Measurements from ENCODE around the gene FTH1.
"Not testable (repeated sequence)": the region's sequence is repeated elsewhere in the genome, so short reads cannot be mapped to it uniquely, and the experiment has no call there.

The FTH1 gene

DNA sequence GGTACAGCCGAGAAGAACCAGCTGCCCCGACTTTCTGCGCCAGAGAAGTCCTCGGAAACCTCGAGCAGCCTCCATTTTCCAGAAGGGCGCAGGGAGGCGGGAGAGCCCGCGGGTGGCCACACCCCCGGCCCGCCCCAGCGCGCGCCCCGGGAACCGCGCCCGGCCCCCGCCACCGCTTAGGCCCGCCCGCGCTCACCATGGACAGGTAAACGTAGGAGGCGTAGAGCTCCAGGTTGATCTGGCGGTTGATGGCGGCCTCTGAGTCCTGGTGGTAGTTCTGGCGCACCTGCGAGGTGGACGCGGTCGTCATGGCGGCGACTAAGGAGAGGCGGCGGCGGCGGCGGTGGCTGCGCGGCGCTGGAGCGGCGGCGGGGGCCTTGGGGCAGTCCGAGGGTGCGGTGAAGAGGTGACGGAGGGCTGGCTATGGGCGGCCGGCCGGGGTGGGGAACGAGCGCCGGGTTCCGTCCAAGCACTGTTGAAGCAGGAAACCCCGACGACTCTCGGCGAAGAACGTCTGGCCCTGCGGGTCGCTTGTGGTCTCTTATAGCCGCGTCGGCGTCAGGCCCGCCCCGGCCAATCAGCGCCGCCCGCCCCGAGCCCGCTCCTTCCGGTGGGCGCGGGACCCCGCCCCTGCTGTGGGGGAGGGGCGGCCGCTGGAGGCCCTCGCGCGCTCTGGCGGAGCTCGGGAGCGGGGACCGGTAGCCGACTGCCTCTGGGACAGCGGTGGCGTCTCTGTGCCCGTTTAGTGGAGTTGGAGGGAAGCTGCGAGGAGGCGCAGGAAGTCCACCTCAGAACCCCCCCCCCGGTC lies at the start of gene FTH1:
Gene FTH1 (minus strand): TSS at position 519 of the 808 bp plus-strand sequence. CDS start 209 bp downstream, at position 310.
- peak; percentile 91 for DNase-seq

GRCh38 chr11:62015615-62016014 lies 48.2 kb upstream of the FTH1 start:
- DNase-seq: no peak

DNA sequence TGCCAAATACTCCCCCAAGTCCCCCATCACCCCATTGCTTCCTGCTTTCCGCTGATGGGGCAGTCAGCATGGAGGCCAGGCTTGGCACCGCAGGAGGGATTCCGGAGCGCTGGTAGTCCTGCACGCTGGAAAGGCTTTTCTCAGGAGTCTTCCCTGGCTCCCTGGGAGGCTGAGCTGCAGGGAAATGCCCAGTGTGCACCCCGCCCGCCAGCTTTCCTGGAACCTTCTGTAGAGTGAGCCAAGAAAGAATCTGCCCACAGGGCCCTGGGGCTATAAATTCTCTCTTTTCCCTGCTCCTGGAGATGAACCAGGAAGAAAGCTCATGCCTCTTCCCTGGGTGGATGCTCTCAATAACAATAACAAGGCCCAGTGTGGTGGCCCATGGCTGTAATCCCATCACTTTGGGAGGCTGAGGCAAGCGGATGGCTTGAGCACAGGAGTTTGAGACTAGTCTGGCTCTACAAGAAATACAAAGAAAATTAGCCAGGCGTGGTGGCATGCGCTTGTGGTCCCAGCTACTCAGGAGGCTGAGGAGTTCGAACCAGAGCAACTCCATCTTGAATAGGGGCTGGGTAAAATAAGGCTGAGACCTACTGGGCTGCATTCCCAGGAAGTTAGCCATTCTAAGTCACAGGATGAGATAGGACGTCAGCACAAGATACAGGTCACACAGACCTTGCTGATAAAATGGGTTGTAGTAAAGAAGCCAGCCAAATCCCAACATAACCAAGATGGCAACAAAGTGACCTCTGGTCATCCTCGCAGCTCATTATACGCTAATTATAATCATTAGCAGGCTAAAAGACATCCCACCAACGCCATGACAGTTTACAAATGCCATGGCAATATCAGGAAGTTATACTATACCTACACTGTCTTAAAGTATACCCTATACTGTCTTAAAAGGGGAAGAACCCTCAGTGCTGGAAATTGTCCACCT lies 46.4 kb upstream of the FTH1 start:
- DNase-seq: no peak

DNA sequence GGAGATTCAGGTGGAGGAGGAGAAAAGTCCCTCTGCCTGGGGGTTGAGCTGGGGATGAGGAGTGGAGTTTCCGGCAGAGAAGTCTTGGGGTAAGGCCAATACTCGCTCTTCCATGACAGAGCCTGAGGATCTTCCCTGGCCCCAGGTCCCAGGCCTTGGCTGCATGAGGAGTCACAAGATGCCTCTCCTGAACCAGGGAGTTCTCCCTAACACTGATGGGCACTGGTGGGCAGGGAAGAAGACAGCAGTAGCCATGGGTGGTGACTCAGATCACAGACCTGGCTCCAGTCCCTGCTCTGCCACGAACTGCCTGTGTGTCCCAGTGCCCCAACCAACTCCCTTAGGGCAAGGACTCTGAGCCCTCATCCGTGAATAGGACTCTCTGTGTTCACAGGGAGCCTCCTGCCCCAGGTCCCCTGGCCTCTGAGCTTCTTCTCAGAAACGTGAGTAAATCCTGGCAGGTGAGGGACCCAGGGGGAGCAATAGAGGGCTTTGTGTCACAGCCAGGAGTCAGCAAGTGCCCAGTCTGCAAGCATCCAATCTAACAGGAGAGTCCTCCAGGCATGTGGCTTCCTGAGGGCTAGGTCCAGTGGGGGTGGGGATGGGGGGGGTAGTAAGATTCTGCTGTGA lies 45.5 kb upstream of the FTH1 start:
- no peak for DNase-seq

GRCh38 chr11:62012451-62012831 lies 45.0 kb upstream of the FTH1 start:
- no peak for DNase-seq

DNA sequence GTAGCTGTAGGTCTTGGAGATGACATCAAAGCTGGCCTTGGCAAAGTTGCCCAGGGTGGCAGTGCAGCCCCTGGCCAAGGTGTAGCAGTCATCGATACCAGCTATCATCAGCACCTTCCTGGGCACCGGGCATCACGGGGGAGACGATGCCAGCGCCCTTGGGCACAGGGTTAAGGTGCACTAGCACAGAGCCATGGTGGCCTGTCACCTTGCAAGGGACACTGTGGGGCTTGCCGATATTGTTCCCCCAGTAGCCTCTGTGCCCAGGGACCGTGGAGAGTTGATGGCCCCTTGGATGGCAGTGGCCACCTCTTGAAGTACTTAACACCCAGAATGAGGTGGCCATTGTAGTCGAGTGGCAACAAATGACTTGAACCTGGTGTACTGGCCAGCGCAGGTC lies 44.4 kb upstream of the FTH1 start:
- no peak for DNase-seq

GRCh38 chr11:62010935-62011528 lies 43.6 kb upstream of the FTH1 start:
- DNase-seq: no peak

DNA sequence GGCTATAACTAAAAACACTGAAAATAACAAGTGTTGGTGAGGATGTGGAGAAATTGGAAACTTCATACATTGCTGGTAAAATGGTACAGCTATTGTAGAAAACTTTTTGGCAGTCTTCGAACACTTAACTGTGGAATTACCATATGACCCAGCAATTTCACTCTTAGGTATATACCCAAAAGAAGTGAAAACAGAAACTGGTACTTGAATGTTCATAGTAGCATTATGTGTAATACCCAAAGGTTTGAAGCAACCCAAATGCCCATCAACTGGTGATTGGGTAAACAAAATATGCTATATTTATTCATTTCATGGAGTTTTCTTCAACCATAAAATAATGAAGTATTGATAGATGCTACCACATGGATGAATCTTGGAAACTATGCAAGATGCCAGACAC lies 40.8 kb upstream of the FTH1 start:
- DNase-seq: no peak

DNA sequence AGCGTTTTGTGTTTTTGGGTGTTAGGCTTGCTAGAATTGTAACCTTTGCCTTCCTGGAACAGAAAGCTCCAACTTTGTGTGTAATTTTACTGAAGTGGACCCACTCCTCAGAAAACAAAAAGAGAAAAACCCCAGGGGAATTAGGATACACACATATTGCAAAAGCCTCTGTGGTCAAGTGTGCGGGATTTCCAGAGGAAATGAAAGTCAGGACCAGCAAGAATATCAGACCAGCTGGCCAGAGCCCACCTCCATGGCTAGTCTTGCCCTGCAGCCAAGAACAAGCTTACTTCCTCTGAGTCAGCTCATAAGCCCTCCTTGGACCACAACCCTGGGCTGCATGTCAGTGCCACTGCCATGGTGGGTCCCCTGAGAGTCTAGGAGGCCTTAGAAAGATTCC lies 37.0 kb upstream of the FTH1 start:
- no peak for DNase-seq

GRCh38 chr11:62002283-62002682 lies 34.8 kb upstream of the FTH1 start:
- not testable (repeated sequence) for DNase-seq

DNA sequence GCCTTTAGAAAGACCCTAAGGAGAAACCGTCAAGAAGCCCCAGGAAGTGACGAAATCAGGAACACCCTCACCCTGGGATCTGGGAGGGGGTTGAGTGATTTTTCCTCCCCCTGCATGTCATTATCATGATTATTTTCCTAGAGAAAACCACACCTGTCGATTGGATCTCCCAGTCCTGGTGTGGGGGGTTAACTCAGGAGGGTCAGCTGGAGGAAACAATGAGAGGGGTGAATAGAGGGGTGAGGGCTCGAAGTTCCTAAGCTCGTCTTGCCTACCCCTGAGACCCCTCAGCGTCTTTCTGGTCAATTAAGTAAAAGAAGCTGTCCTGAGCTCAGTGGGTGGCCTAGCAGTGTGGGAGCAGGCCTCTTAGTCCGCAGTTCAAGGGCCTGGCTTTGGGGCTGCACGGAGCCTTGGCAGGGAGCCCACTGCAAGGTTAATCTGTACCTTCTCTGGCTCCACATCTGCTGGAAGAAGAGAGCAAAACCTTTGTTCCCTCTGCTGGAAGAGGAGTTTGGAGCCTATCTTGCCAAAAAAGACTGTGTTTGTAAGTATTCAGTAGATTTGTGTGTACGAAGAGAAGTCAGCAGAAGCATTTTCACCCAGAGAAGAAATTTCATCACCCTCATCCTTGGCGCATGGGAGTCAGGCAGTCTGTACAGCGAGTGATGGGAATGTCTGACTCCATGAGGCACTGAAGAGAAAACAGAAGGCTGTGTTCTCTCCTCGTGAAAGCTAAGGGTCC lies 34.2 kb upstream of the FTH1 start:
- DNase-seq: peak; percentile 40

DNA sequence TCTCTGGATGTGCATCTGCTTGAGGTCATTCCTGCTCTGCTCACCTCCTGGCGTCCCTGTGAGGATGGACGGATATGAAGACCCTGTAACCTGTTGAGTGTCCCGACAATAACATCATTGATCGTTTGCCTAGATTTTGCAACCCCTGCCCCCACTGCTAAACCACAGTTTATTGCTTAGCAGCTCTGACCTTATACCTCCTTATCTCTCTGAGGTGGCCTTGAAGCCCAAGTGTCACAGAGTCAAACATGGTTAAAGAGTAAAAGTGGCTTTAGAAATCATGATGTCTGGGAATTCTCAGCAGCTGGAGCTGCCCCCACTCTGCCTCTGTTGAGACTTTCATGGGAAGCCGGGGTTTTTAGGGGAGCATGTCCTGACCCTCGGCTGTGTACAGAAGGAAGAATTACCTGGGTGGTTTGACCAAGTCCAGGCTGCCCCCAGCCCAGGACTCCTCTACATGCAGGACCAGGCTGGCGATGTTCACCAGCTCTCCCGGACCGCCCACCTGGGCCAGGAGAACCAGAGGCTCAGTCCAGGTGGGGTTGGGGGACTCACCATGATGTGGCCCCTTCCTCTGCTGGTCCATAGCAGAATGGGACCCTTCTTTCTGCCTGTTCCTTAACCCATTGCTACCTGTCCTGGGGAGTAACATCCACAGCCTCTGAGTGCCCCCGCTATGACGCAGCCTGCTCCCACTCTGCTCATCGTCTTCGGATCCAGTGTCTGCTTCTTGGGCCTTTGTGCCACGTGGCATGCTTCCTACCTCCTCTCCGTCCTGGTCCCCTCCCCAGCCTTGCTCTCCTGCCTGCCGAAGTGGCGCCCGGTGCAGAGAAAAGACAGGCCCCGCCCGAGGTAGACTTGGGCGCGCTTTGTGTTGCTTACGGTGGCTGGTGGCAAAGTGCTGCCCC lies 33.4 kb upstream of the FTH1 start:
- no peak for DNase-seq

DNA sequence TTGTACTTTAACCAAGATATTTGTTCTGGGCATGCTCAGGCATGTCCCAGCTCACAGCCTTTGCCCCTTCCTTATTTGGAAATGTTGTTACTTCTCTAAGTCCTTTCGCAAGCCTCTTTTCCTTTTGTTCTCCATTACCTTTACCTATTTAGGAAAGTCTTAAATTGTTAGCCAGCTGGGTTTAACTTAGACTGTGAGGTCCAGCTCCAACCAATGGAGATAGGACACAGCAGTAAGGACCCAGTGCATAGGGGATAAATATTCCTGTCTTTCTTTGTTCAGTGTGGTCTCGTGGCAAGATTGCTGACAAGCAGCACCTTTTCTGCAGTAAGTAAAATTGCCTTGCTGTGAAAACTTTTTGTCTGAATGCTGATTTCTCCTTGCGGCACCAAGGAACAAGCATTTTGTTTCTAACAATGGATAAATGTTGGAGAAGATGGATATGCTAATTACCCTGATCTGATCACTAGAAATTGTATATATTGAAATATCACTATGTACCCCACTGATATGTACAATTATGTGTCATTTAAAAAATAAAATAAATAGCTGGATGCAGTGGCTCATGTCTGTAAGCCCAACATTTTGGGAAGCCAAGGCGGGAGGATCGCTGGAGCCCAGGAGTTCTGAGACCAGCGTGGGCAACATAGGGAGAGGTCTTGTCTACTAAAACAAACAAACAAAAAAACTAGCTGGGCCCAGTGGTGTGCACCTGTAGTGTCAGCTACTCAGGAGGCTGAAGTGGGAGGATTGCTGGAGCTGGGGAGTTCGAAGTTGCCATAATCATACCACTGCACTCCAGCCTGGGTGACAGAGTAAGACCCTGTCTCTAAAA lies 31.9 kb upstream of the FTH1 start:
- DNase-seq: no peak

DNA sequence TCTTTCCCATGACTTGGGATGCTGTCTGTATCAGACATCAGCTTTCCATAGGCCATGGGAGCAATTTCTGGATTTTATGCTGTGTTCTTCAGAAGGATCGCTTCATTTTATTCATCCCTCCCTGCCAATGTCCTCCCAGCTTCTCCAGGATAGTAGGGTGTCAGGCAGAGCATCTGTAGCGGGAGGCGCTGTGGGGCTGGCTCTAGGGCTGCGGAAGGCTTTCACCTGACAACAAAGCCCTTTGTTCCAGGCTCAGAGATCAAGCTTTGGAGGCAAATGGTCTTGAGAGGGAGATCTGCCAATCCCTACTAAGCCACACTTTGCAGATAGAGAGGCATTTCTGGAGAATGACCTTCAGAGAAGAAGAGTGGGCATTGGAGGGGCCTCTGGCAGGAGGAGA lies 29.5 kb upstream of the FTH1 start:
- no peak for DNase-seq

GRCh38 chr11:61994981-61995380 lies 27.5 kb upstream of the FTH1 start:
- DNase-seq: no peak

DNA sequence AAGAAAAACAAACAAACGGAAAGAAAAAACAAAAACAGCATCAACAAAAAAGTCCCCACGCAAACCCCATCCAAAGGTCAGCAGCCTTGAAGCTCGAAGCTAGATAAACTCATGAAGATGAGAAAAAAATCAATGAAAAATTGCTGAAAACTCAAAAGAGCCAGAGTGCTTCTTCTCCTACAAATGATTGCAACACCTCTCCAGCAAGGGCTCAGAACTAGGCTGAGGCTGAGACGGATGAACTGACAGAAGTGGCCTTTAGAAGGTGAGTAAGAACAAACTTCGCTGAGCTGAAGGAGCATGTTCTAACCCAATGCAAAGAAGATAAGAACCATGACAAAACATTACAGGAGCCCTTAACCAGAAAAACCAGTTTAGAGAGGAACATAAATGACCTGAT lies 18.4 kb upstream of the FTH1 start:
- DNase-seq: no peak

- no peak for DNase-seq
These were observed 16.0 kb upstream of the FTH1 start for GRCh38 chr11:61983419-61983818.

DNA sequence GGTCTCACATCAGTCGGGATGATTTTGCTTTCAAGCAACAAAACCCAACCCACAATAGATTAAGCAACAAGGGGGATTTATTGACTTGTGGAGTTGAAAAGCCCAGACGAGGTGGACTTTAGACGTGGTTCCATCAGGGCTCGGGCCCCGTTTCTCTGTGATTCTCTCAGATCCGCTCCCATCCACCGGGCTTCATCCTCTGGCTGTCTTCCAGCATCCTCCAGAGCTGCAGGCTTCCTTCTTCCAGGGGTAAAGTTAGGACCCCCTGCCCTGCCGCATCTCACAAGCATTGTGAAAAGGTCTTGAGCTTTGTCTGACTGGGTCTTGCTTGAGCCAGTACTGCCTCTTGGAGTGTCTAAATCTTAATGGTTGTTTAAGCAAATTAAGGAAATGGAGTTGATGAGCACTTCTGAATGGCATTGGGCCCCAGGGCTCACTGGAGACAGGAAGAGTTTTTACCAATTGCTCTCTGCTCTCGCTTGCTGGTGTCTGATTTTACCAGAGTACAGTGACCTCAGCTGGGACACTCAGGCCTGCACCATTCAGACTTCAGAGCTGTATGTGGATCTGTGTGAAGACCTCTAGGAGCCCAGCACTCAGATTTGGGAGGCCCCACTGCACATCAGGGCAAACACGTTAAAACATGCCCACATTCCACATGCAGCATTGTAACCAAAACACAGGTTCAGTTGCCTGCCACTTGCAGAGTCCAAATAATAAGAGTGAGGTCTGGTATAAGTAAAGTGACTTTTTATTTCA lies 13.5 kb upstream of the FTH1 start:
- no peak for DNase-seq
